ENCODE results near the gene ST8SIA3.

ST8SIA3 gene

GRCh38 chr18:57352271-57352701 is at the start of gene ST8SIA3:
Gene ST8SIA3 (plus strand): TSS chr18:57352557. CDS start chr18:57352847, 290 bp downstream.
- no peak within 1 kb of the TSS for H3K9ac ChIP-seq (ENCODE audit: insufficient read length)
- no peak for DNase-seq (ENCODE audit: low read depth, low spot score)
- H3K27ac ChIP-seq: no peak within 1 kb of the TSS
- TF ChIP-seq EZH2 (IDR thresholded peaks at IDR 0.05) (no peak), POLR2AphosphoS5 (IDR thresholded peaks at IDR 0.05; ENCODE audit: borderline replicate concordance, low read depth, low read length) (no peak), FOXP2 (optimal IDR thresholded peaks at IDR 0.05; ENCODE audit: control extremely low read depth, extremely low read length, insufficient read depth) (no peak)
- H3K9me3 ChIP-seq (ENCODE audit: low read depth, low read length): no peaks in the 10 kb centered on the region
- H3K36me3 ChIP-seq (ENCODE audit: insufficient read depth, low read length): no peaks in the 10 kb centered on the region
- no peak within 1 kb of the TSS for H3K4me3 ChIP-seq

GRCh38 chr18:57311472-57311871 is 40.9 kb upstream of the ST8SIA3 start:
- Histone ChIP-seq H3K4me3 (no peak overlapping the region), H3K27ac (no peak overlapping the region)

GRCh38 chr18:57312346-57313144 is 39.8 kb upstream of the ST8SIA3 start:
- H3K9ac ChIP-seq (ENCODE audit: insufficient read length): no peak overlapping the region
- no peak overlapping the region for H3K4me3 ChIP-seq
- no peaks in the 10 kb centered on the region for H3K9me3 ChIP-seq (ENCODE audit: low read depth, low read length)
- no peaks in the 10 kb centered on the region for H3K36me3 ChIP-seq (ENCODE audit: insufficient read depth, low read length)
- no peak overlapping the region for H3K27ac ChIP-seq
- DNase-seq (ENCODE audit: low read depth, low spot score): no peak
- TF ChIP-seq FOXP2 (optimal IDR thresholded peaks at IDR 0.05; ENCODE audit: control extremely low read depth, extremely low read length, insufficient read depth): no peak
- no peak for TF ChIP-seq POLR2AphosphoS5 (IDR thresholded peaks at IDR 0.05; ENCODE audit: borderline replicate concordance, low read depth, low read length)
- no peak for TF ChIP-seq EZH2 (IDR thresholded peaks at IDR 0.05)

More at GRCh38 chr18:57311472-57311871, 40.9 kb upstream of the ST8SIA3 start:
- H3K9ac ChIP-seq (ENCODE audit: insufficient read length): no peak overlapping the region
- H3K9me3 ChIP-seq (ENCODE audit: low read depth, low read length): no peaks in the 10 kb centered on the region
- H3K36me3 ChIP-seq (ENCODE audit: insufficient read depth, low read length): no peaks in the 10 kb centered on the region
- TF ChIP-seq FOXP2 (optimal IDR thresholded peaks at IDR 0.05; ENCODE audit: control extremely low read depth, extremely low read length, insufficient read depth) (no peak), POLR2AphosphoS5 (IDR thresholded peaks at IDR 0.05; ENCODE audit: borderline replicate concordance, low read depth, low read length) (no peak), EZH2 (IDR thresholded peaks at IDR 0.05) (no peak)
- no peak for DNase-seq (ENCODE audit: low read depth, low spot score)

- Histone ChIP-seq H3K9me3 (ENCODE audit: low read depth, low read length) (no peaks in the 10 kb centered on the region), H3K36me3 (ENCODE audit: insufficient read depth, low read length) (no peaks in the 10 kb centered on the region), H3K4me3 (no peak overlapping the region), H3K27ac (no peak overlapping the region), H3K9ac (ENCODE audit: insufficient read length) (no peak overlapping the region)
- no peak for TF ChIP-seq POLR2AphosphoS5 (IDR thresholded peaks at IDR 0.05; ENCODE audit: borderline replicate concordance, low read depth, low read length)
- TF ChIP-seq EZH2 (IDR thresholded peaks at IDR 0.05): no peak
- no peak for TF ChIP-seq FOXP2 (optimal IDR thresholded peaks at IDR 0.05; ENCODE audit: control extremely low read depth, extremely low read length, insufficient read depth)
- no peak for DNase-seq (ENCODE audit: low read depth, low spot score)
These were observed 31.8 kb upstream of the ST8SIA3 start for GRCh38 chr18:57320603-57321002.

- no peak overlapping the region for H3K9ac ChIP-seq (ENCODE audit: insufficient read length)
- H3K36me3 ChIP-seq (ENCODE audit: insufficient read depth, low read length): no peaks in the 10 kb centered on the region
- H3K9me3 ChIP-seq (ENCODE audit: low read depth, low read length): no peaks in the 10 kb centered on the region
- no peak overlapping the region for H3K4me3 ChIP-seq
- no peak overlapping the region for H3K27ac ChIP-seq
- DNase-seq (ENCODE audit: low read depth, low spot score): no peak
- TF ChIP-seq EZH2 (IDR thresholded peaks at IDR 0.05) (no peak), FOXP2 (optimal IDR thresholded peaks at IDR 0.05; ENCODE audit: control extremely low read depth, extremely low read length, insufficient read depth) (no peak), POLR2AphosphoS5 (IDR thresholded peaks at IDR 0.05; ENCODE audit: borderline replicate concordance, low read depth, low read length) (no peak)
These were observed 26.7 kb upstream of the ST8SIA3 start for GRCh38 chr18:57325491-57326166.

- Histone ChIP-seq H3K9ac (ENCODE audit: insufficient read length) (no peak overlapping the region), H3K27ac (no peak overlapping the region), H3K9me3 (ENCODE audit: low read depth, low read length) (no peaks in the 10 kb centered on the region), H3K4me3 (no peak overlapping the region), H3K36me3 (ENCODE audit: insufficient read depth, low read length) (no peaks in the 10 kb centered on the region)
- TF ChIP-seq POLR2AphosphoS5 (IDR thresholded peaks at IDR 0.05; ENCODE audit: borderline replicate concordance, low read depth, low read length): no peak
- TF ChIP-seq EZH2 (IDR thresholded peaks at IDR 0.05): no peak
- no peak for TF ChIP-seq FOXP2 (optimal IDR thresholded peaks at IDR 0.05; ENCODE audit: control extremely low read depth, extremely low read length, insufficient read depth)
- no peak for DNase-seq (ENCODE audit: low read depth, low spot score)
These were observed 25.5 kb upstream of the ST8SIA3 start for GRCh38 chr18:57326718-57327323.

- no peak overlapping the region for H3K27ac ChIP-seq
- DNase-seq (ENCODE audit: low read depth, low spot score): no peak
- no peaks in the 10 kb centered on the region for H3K36me3 ChIP-seq (ENCODE audit: insufficient read depth, low read length)
- no peak overlapping the region for H3K9ac ChIP-seq (ENCODE audit: insufficient read length)
- TF ChIP-seq POLR2AphosphoS5 (IDR thresholded peaks at IDR 0.05; ENCODE audit: borderline replicate concordance, low read depth, low read length): no peak
- TF ChIP-seq FOXP2 (optimal IDR thresholded peaks at IDR 0.05; ENCODE audit: control extremely low read depth, extremely low read length, insufficient read depth): no peak
- TF ChIP-seq EZH2 (IDR thresholded peaks at IDR 0.05): no peak
- no peaks in the 10 kb centered on the region for H3K9me3 ChIP-seq (ENCODE audit: low read depth, low read length)
- H3K4me3 ChIP-seq: no peak overlapping the region
These were observed 23.7 kb upstream of the ST8SIA3 start for GRCh38 chr18:57328665-57329064.

- TF ChIP-seq POLR2AphosphoS5 (IDR thresholded peaks at IDR 0.05; ENCODE audit: borderline replicate concordance, low read depth, low read length): no peak
- no peak for TF ChIP-seq EZH2 (IDR thresholded peaks at IDR 0.05)
- no peak for TF ChIP-seq FOXP2 (optimal IDR thresholded peaks at IDR 0.05; ENCODE audit: control extremely low read depth, extremely low read length, insufficient read depth)
- Histone ChIP-seq H3K9ac (ENCODE audit: insufficient read length) (no peak overlapping the region), H3K36me3 (ENCODE audit: insufficient read depth, low read length) (no peaks in the 10 kb centered on the region), H3K9me3 (ENCODE audit: low read depth, low read length) (no peaks in the 10 kb centered on the region), H3K4me3 (no peak overlapping the region), H3K27ac (no peak overlapping the region)
- no peak for DNase-seq (ENCODE audit: low read depth, low spot score)
These were observed 22.5 kb upstream of the ST8SIA3 start for GRCh38 chr18:57329856-57330255.

Measured in SK-N-MC (cell line).